ENCODE data around the gene ABCG2. TPM values are rescaled to one million over a fixed set of nuclear protein-coding genes. Genes with fewer than 3 reads are reported as not detected.
"Not testable (repeated sequence)": the region's sequence is repeated elsewhere in the genome, so short reads cannot be mapped to it uniquely, and the experiment has no call there.

The ABCG2 gene
- total RNA-seq, 1 donor, result 0.10 TPM

DNA sequence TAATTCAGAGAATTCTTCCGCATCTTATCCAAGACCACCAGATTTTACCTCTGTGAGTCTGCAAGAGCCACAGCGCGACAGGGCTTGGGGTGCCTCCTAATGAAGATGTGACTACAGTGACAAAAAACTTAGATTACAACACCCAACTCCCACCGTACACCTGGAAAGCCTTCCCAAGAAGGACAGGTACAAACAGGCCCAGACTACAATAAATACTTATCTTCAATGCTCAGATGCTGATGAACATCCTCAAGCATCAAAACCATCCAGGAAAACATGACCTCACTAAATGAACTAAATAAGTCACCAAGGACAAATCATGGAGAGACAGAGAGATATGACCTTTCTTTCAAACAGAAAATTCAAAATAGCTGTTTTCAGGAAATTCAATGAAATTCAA is 20.8 kb upstream of the ABCG2 start:
- H3K27me3 ChIP-seq (ENCODE audit: insufficient read depth, low read length), result no peaks in the 10 kb centered on the region
- no peak overlapping the region for H3K4me3 ChIP-seq (ENCODE audit: low read length)
- no peaks in the 10 kb centered on the region for H3K9me3 ChIP-seq (ENCODE audit: low read depth, low read length)
- H3K4me1 ChIP-seq (ENCODE audit: insufficient read depth, low read length), result peaks cover 18% of the 10 kb centered on the region

DNA sequence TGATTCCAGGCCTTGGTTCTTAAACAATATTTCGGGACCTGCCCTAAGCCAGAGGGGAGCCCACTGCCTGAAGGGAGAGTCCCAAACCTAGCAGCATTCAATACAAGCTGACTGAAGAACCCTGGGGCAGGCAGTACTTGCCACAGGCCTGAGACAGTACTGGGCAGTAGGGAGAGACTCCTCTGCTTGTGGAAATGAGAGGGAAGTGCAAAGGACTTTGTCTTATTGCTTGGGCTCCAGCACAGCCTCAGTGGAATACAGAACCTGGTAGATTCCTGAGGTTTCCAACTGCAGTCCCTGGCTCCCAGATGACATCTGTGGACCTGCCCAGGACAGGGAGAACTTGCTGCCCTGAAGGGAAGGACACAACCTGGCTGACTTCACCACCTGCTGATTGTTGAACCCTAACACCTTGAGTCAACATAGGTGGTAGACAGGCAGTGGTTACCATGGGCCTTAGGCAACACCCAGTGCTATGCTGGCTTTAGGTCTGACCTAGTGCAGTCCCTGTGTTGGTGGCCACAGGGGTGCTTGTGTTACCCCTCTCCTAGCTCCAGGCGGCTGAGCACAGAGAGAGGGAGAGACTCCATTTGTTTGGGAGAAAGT is 20.3 kb upstream of the ABCG2 start:
- H3K9me3 ChIP-seq (ENCODE audit: low read depth, low read length), result no peaks in the 10 kb centered on the region
- H3K4me1 ChIP-seq (ENCODE audit: insufficient read depth, low read length), result peaks cover 18% of the 10 kb centered on the region
- no peaks in the 10 kb centered on the region for H3K27me3 ChIP-seq (ENCODE audit: insufficient read depth, low read length)
- no peak overlapping the region for H3K4me3 ChIP-seq (ENCODE audit: low read length)

DNA sequence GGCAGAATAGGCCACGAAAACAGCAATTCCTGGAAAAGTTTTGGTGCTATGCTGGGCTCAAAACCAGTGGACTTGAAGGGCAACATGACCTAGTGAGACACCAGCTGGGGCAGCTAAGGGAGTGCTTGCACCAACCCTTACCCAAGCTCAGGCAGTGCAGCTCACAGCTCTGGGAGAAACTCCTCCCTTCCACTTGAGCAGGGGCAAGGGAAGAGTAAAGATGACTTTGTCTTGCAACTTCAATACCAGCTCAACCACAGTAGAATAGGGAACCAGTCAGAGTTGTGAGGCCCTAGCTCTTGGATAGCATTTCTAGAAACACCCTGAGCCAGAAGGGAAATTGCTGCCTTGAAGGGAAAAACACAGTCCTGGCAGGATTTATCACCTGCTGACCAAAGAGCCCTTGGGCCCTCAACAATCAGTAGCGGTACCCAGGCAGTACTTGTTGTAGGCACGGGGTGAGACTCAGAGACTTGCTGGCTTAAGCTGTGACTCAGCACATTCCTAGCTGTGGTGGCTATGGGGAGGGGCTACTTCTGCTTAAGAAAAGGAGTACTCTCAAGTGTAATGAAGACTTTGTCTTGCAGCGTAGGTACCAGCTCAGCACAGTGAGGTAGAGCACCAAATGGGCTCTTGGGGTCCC is 19.7 kb upstream of the ABCG2 start:
- Histone ChIP-seq H3K27me3 (ENCODE audit: insufficient read depth, low read length) (no peaks in the 10 kb centered on the region), H3K9me3 (ENCODE audit: low read depth, low read length) (no peaks in the 10 kb centered on the region), H3K4me1 (ENCODE audit: insufficient read depth, low read length) (peaks cover 18% of the 10 kb centered on the region), H3K4me3 (ENCODE audit: low read length) (no peak overlapping the region)

DNA sequence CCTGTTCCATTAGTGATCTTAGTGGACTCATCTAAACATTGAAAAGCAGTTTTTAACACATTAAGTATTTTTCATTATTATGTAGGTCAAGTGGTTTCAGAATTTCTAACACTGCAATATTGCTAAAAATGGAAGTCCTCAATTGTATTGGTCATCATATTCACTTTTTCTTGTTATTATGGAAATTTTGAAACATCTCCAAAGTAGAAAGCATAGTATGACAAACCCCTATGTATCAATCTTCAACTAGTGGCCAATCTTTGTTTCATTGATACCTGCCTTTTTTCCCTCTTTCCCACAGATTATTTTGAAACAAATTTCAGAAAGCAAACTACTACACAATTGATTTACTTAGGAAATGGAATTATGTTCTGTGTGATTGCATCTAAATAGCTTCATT is 14.5 kb upstream of the ABCG2 start:
- Histone ChIP-seq H3K27me3 (ENCODE audit: insufficient read depth, low read length) (no peaks in the 10 kb centered on the region), H3K4me3 (ENCODE audit: low read length) (no peak overlapping the region), H3K9me3 (ENCODE audit: low read depth, low read length) (no peaks in the 10 kb centered on the region), H3K4me1 (ENCODE audit: insufficient read depth, low read length) (peaks cover 7% of the 10 kb centered on the region)

DNA sequence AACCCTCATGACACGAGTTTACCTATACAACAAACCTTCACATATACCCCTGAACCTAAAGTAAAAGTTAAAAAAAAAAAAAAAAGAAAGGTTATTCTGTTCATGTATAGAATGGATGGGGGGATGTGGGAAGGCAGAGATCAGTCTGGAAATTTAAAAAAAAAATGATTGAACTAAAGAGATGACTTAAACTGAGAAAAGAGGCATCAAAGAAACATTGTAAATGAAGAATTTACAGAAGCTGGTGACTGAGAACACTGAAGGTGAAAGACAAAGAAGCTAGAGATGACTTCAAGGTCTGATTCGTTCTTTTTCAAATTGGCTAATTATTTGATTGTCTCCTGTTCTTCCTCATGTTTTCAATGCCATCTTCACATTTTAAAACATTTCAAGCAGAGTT is 12.8 kb upstream of the ABCG2 start:
- Histone ChIP-seq H3K4me1 (ENCODE audit: insufficient read depth, low read length) (no peaks in the 10 kb centered on the region), H3K27me3 (ENCODE audit: insufficient read depth, low read length) (no peaks in the 10 kb centered on the region), H3K4me3 (ENCODE audit: low read length) (no peak overlapping the region), H3K9me3 (ENCODE audit: low read depth, low read length) (no peaks in the 10 kb centered on the region)

DNA sequence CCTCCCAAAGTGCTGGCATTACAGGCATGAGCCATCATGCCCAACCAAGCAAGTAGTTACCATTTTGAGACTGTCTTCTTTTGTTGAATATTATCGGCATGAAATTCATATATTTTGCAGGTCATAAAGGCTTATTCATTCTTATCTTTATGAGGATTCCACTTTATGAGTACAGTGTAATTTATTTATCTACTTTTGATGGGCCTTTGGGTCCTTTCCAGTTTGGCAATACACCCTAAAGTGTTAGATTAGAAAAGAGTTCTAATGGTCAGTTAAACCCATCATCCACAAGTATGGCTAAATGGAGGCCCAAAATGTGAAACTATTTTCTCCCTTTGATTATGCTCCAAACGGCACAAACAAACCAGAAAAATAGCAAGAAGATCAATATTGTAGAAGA is 10.9 kb upstream of the ABCG2 start:
- no peak overlapping the region for H3K4me3 ChIP-seq (ENCODE audit: low read length)
- no peaks in the 10 kb centered on the region for H3K9me3 ChIP-seq (ENCODE audit: low read depth, low read length)
- no peaks in the 10 kb centered on the region for H3K4me1 ChIP-seq (ENCODE audit: insufficient read depth, low read length)
- no peaks in the 10 kb centered on the region for H3K27me3 ChIP-seq (ENCODE audit: insufficient read depth, low read length)

DNA sequence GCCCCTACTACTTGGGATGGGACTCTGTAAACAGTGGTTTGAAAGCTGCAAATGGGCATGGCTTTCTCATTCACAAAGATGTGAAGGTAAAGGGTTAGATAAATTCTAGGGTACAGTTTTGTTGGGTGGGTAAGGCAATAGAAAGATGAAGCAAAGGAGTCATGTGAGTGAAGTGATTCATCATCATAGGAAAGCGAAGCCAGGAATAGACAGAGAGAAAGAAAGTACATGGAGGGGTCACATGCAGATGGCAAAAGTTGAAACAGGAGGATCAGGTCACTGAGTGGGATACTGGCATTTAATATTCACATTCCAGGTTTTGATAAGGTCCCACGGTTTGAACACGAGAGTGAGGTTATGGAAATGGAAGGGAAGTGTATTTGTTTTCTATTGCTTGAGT is 8.2 kb upstream of the ABCG2 start:
- Histone ChIP-seq H3K27me3 (ENCODE audit: insufficient read depth, low read length) (no peaks in the 10 kb centered on the region), H3K4me1 (ENCODE audit: insufficient read depth, low read length) (no peaks in the 10 kb centered on the region), H3K9me3 (ENCODE audit: low read depth, low read length) (no peaks in the 10 kb centered on the region), H3K4me3 (ENCODE audit: low read length) (no peak overlapping the region)

DNA sequence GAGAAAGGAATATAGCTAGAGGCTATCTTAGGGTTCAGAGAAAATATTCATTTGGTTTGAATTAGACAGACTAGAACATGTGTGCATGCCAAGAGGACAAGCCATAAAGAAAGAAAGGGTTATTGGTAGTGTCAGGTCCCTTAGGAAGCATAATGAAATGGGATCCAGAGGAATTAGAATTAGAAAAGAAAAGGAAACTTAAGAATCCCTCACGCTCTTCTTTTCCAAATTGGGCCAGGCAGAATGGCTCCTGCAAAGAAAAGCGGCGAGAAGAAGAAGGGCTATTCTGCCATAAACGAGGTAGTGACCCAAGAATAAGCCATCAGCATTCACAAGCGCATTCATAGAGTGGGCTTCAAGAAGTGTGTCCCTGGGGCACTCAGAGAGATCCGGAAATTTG is 4.9 kb upstream of the ABCG2 start:
- Histone ChIP-seq H3K4me3 (ENCODE audit: low read length) (no peak overlapping the region), H3K27me3 (ENCODE audit: insufficient read depth, low read length) (peaks cover 11% of the 10 kb centered on the region), H3K9me3 (ENCODE audit: low read depth, low read length) (no peaks in the 10 kb centered on the region), H3K4me1 (ENCODE audit: insufficient read depth, low read length) (peaks cover 11% of the 10 kb centered on the region)

DNA sequence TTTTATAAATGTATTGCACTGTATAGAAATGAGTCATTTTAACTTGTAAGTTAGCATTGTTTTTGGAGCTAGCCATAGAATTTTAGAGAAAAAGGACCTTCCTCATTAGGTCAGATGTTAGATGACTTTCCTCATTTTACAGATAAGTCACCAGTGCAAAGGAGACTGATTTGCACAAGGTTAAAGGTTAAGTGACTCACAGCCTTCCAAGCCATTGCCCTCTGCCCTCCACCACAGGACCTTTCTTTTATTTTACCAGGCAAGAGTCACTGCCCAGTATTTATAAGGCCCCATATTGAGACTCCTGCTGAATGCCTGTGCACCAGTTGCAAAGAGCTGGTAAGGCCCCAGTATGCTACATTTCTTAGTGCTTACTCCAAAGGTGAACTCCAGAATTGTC is 4.2 kb upstream of the ABCG2 start:
- peaks cover 18% of the 10 kb centered on the region for H3K27me3 ChIP-seq (ENCODE audit: insufficient read depth, low read length)
- H3K9me3 ChIP-seq (ENCODE audit: low read depth, low read length), result no peaks in the 10 kb centered on the region
- H3K4me1 ChIP-seq (ENCODE audit: insufficient read depth, low read length), result peaks cover 14% of the 10 kb centered on the region
- no peak overlapping the region for H3K4me3 ChIP-seq (ENCODE audit: low read length)

DNA sequence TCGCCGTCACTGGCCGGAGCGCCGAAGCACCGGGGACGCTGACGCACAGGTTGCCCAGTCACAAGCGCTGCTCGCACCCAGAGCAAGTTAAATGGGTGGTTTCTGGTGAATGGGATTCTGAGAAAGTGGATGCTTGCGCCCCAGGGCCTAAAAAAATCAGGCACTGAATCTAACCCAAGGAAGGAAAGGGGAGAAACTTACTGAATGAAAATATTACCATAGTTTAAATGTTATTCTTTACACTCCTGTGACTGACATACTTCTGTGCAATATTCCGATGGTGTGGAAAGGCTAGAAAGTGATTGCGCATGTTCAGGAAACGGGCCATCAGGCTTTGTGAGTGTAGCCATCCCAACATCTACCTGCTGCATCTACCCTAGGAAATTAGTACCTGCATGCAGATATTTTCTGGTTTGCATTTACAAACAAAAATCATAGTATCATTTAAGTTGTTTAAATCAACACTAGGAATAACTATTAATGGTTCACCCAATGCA is 838 bp upstream of the ABCG2 start:
- H3K4me3 ChIP-seq (ENCODE audit: low read length), result peak overlapping the region; percentile 31
- no peaks in the 10 kb centered on the region for H3K9me3 ChIP-seq (ENCODE audit: low read depth, low read length)
- H3K27me3 ChIP-seq (ENCODE audit: insufficient read depth, low read length), result peaks cover 23% of the 10 kb centered on the region
- H3K4me1 ChIP-seq (ENCODE audit: insufficient read depth, low read length), result peaks cover 14% of the 10 kb centered on the region

DNA sequence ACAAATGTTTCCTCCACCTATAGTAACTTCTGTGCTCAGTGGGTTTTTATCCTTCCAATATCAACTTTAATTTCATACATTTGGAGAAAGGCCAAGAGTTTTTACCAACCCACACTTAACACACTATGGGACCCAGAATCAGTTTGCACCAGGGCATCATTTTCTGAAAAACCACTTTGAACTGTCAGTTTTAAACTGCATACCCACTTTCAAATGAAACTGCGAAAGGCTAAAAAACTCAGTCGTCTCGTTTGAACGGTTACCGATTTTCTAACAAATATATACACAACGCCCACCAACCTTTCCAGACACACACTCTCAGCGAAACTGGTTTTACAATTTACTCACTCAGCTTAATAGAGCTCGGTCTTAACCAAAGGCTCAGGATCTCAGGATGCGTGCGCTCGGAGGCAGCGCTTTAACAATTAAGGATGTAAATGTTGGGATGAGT is 376 bp downstream of the ABCG2 start:
- H3K9me3 ChIP-seq (ENCODE audit: low read depth, low read length), result no peaks in the 10 kb centered on the region
- H3K4me3 ChIP-seq (ENCODE audit: low read length), result peak overlapping the region; percentile 31
- peaks cover 14% of the 10 kb centered on the region for H3K4me1 ChIP-seq (ENCODE audit: insufficient read depth, low read length)
- H3K27me3 ChIP-seq (ENCODE audit: insufficient read depth, low read length), result peaks cover 23% of the 10 kb centered on the region

DNA sequence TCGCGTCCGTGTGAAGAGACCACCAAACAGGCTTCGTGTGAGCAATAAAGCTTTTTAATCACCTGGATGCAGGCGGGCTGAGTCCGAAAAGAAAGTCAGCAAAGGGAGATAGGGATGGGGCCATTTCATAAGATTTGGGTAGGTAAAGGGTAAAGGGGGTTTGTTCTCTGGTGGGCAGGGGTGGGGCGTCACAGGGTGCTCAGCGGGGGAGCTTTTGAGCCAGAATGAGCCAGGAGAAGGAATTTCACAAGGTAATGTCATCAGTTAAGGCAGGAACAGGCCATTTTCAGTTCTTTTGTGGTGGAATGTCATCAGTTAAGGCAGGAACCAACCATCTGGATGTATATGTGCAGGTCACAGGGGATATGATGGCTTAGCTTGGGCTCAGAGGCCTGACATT is 6.1 kb downstream of the ABCG2 start:
- H3K4me1 ChIP-seq (ENCODE audit: insufficient read depth, low read length); H3K9me3 ChIP-seq (ENCODE audit: low read depth, low read length); H3K27me3 ChIP-seq (ENCODE audit: insufficient read depth, low read length); H3K4me3 ChIP-seq (ENCODE audit: low read length): not testable (repeated sequence)

DNA sequence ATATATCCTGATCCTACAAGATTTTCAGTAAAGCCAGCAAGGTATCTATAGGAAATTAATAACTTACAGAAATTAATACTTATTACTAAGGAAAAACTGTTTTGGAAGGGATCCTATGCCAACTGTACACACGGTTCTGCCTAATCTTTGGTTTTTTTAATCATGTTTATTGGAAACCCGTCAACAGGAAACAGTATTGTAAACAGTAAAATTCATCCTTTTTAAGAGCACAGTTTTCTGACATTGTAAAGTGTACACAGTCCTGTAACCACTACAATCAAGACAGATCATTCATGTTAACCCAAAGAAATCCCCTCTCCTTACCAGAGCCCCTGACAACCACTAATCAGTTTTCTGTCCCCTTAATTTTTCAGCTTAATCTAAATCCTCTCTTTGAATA is 9.9 kb downstream of the ABCG2 start:
- H3K4me3 ChIP-seq (ENCODE audit: low read length), result no peak overlapping the region
- no peaks in the 10 kb centered on the region for H3K4me1 ChIP-seq (ENCODE audit: insufficient read depth, low read length)
- H3K27me3 ChIP-seq (ENCODE audit: insufficient read depth, low read length), result no peaks in the 10 kb centered on the region
- H3K9me3 ChIP-seq (ENCODE audit: low read depth, low read length), result no peaks in the 10 kb centered on the region

DNA sequence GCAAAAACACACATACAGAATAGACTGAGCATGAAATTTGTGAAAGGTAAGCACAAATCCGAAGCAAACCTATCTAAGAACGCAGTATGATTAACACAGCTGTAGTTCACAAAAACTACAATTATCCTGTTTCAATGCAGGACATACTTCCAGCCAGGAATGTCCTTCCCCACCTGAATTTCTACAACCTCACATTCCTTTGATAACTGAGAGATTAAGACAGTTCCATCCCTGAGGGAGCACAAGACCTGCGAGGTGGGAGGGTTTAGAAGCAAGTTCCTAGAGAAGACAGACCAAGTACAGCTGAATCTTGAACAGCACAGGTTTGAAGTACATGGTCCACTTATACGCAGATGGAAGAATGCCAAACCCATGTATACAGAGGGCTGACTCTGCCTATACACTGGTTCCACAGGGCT is 10.6 kb downstream of the ABCG2 start:
- Histone ChIP-seq H3K9me3 (ENCODE audit: low read depth, low read length) (no peaks in the 10 kb centered on the region), H3K4me3 (ENCODE audit: low read length) (no peak overlapping the region), H3K4me1 (ENCODE audit: insufficient read depth, low read length) (no peaks in the 10 kb centered on the region), H3K27me3 (ENCODE audit: insufficient read depth, low read length) (no peaks in the 10 kb centered on the region)

DNA sequence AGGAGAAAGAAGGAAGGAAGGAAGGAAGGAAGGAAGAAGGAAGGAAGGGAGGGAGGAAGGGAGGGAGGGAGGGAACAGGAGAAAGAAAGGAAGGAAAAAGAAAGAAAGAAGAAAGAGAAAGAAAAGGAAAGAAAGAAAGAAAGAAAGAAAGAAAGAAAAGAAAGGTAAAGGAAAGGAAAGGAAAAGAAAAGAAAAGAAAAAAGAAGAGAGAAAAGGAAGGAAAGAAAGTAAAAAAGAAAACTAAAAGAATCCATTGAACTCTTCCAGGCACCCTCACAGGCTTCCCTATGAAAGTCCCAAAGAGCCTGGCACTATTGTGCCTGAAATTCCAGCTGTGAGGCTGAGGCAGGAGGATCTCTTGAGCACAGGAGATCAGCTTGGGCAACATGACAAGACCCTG is 11.5 kb downstream of the ABCG2 start:
- no peak overlapping the region for H3K4me3 ChIP-seq (ENCODE audit: low read length)
- H3K9me3 ChIP-seq (ENCODE audit: low read depth, low read length), result no peaks in the 10 kb centered on the region
- H3K27me3 ChIP-seq (ENCODE audit: insufficient read depth, low read length), result no peaks in the 10 kb centered on the region
- no peaks in the 10 kb centered on the region for H3K4me1 ChIP-seq (ENCODE audit: insufficient read depth, low read length)

DNA sequence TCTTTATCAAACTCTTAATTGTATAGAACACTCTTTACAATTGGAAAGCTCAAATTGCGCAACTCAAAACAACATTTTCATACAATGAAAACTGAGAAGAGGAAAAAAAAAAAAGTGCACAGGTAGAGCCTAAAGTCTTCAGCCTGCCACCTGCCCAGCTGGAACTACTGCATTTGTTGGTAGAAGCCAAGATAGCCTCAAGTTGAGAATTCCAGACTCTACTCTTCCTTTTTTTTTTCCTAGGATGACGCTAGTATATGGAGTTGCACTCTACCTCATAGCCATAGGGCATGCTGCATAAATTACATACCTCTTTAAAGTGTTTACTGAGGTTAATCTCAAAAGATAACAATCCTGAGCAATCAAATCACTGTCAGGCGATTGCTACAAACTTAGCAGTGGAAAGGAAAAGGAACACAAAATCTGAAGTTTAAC is 13.6 kb downstream of the ABCG2 start:
- no peak overlapping the region for H3K4me3 ChIP-seq (ENCODE audit: low read length)
- H3K27me3 ChIP-seq (ENCODE audit: insufficient read depth, low read length), result no peaks in the 10 kb centered on the region
- H3K9me3 ChIP-seq (ENCODE audit: low read depth, low read length), result no peaks in the 10 kb centered on the region
- no peaks in the 10 kb centered on the region for H3K4me1 ChIP-seq (ENCODE audit: insufficient read depth, low read length)
